Fibroblast of lung (primary cell): Measurements from ENCODE around the gene PIMREG. TPM values are rescaled to one million over a fixed set of nuclear protein-coding genes. Genes with fewer than 3 reads are reported as not detected.

Experiments used
- DNase-seq, 2 donors: peaks; one replicate each; pipeline versions ENCODE4 v3.0.0 to v3.0.0-alpha.2; 2010; ENCODE audit warnings: low read depth in 2 of 2
- H2AFZ ChIP-seq: 2 replicates; pipeline ENCODE4 v1.5.1; 2012; ENCODE audit warnings: low read length, control low read depth, inconsistent platforms
- H3K27ac ChIP-seq: 2 replicates; pipeline ENCODE4 v1.5.1; 2011; ENCODE audit warnings: low read length, control low read depth; ENCODE audit not compliant: insufficient read depth
- H3K27me3 ChIP-seq: 2 replicates; pipeline ENCODE4 v1.5.1; 2011; ENCODE audit warnings: mild to moderate bottlenecking, low read length; ENCODE audit not compliant: control insufficient read depth, insufficient read depth
- H3K36me3 ChIP-seq: 2 replicates; pipeline ENCODE4 v1.5.1; 2011; ENCODE audit warnings: low read length; ENCODE audit not compliant: control insufficient read depth, insufficient read depth
- H3K4me1 ChIP-seq: 2 replicates; pipeline ENCODE4 v1.5.1; 2011; ENCODE audit warnings: low read length; ENCODE audit not compliant: control insufficient read depth, insufficient read depth; ENCODE audit errors: extremely low read depth
- H3K4me2 ChIP-seq: 2 replicates; pipeline ENCODE4 v1.5.1; 2011; ENCODE audit warnings: low read length, control low read depth; ENCODE audit not compliant: insufficient read depth; ENCODE audit errors: extremely low read depth
- H3K4me3 ChIP-seq, 4 experiments: fragments of 200-600 bp in 1 of 4; sonication (generic) in 1 of 4; replicated peaks in 1 of 4; 2 replicates each; pipeline ENCODE4 v1.5.1; 2011 to 2016; ENCODE audit warnings: low read length in 4 of 4, low read depth in 3 of 4, mild to moderate bottlenecking in 3 of 4, control low read depth in 2 of 4, inconsistent platforms in 1 of 4, mixed read lengths in 1 of 4; ENCODE audit not compliant: insufficient read depth in 1 of 4; ENCODE audit errors: control extremely low read depth in 1 of 4
- H3K79me2 ChIP-seq: 2 replicates; pipeline ENCODE4 v1.5.1; 2012; ENCODE audit warnings: mild to moderate bottlenecking, low read length, inconsistent platforms; ENCODE audit not compliant: control insufficient read depth, insufficient read depth
- H3K9ac ChIP-seq: 2 replicates; pipeline ENCODE4 v1.5.1; 2011; ENCODE audit warnings: mild to moderate bottlenecking, low read length, control low read depth; ENCODE audit not compliant: insufficient read depth
- H3K9me3 ChIP-seq: 2 replicates; pipeline ENCODE4 v1.5.1; 2012; ENCODE audit warnings: low read depth, low read length; ENCODE audit not compliant: control insufficient read depth, insufficient read depth
- H4K20me1 ChIP-seq: 2 replicates; pipeline ENCODE4 v1.5.1; 2011; ENCODE audit warnings: low read length; ENCODE audit not compliant: control insufficient read depth, insufficient read depth; ENCODE audit errors: extremely low read depth
- CTCF ChIP-seq, 2 donors: IDR thresholded peaks in 1 of 2; conservative IDR thresholded peaks in 1 of 2; 1 replicate in 1 of 2; 2 replicates in 1 of 2; pipeline ENCODE4 v1.5.1; 2011 to 2012; ENCODE audit warnings: low read length in 2 of 2, control low read depth in 1 of 2, inconsistent platforms in 1 of 2, low read depth in 1 of 2, mild to moderate bottlenecking in 1 of 2
- EZH2 ChIP-seq: IDR thresholded peaks from 2 replicates; pipeline ENCODE4 v1.5.1; 2012; ENCODE audit warnings: low read length, control low read depth, mild to moderate bottlenecking; ENCODE audit errors: missing control alignments
- polyA plus RNA-seq, 2 donors: library from polyadenylated mRNA; depleted of rRNA in 1 of 2; stranded (reverse) in 1 of 2; unstranded in 1 of 2; fragments of >200 nt; gene quantifications; 2 replicates each; pipeline ENCODE4 v1.2.1, GENCODE V29; 2011 to 2012; ENCODE audit warnings: missing spikeins in 1 of 2
- total RNA-seq: library from RNA; depleted of rRNA; stranded (reverse); fragments of >200 nt; gene quantifications from 2 replicates; pipeline ENCODE4 v1.2.1, GENCODE V29; 2014

PIMREG gene
- total and polyA plus RNA-seq, 2 donors (not counting 1 experiment from before 2014, with no cell fraction given), result 6.5 to 10.6 TPM

GRCh38 chr17:6485646-6486412 lies 41.6 kb downstream of the PIMREG start:
- Histone ChIP-seq H2AFZ (no peak overlapping the region), H3K36me3 (no peaks in the 10 kb centered on the region), H3K9ac (no peak overlapping the region), H3K4me2 (no peak overlapping the region), H3K9me3 (no peaks in the 10 kb centered on the region), H3K79me2 (no peaks in the 10 kb centered on the region), H4K20me1 (no peaks in the 10 kb centered on the region), H3K27me3 (peaks cover 7% of the 10 kb centered on the region), H3K27ac (no peak overlapping the region), H3K4me1 (no peaks in the 10 kb centered on the region), H3K4me3 (no peak overlapping the region)
- no peak for TF ChIP-seq EZH2
- no peak for TF ChIP-seq CTCF (conservative IDR thresholded peaks at IDR 0.05 in 1 of 2, IDR thresholded peaks at IDR 0.05 in 1 of 2; ENCODE audit: low read depth in 1 of 2, low read length in 2 of 2)
- DNase-seq, result no peak

- Histone ChIP-seq H4K20me1 (no peaks in the 10 kb centered on the region), H3K4me3 (no peak overlapping the region), H3K79me2 (no peaks in the 10 kb centered on the region), H3K4me1 (no peaks in the 10 kb centered on the region), H3K36me3 (no peaks in the 10 kb centered on the region), H3K27ac (no peak overlapping the region), H3K9ac (no peak overlapping the region), H3K4me2 (no peak overlapping the region), H3K9me3 (no peaks in the 10 kb centered on the region), H3K27me3 (peaks cover 3% of the 10 kb centered on the region), H2AFZ (no peak overlapping the region)
- no peak for TF ChIP-seq CTCF (conservative IDR thresholded peaks at IDR 0.05 in 1 of 2, IDR thresholded peaks at IDR 0.05 in 1 of 2; ENCODE audit: low read depth in 1 of 2, low read length in 2 of 2)
- no peak for TF ChIP-seq EZH2
- no peak for DNase-seq
These were observed 43.2 kb downstream of the PIMREG start for GRCh38 chr17:6487251-6488007.

GRCh38 chr17:6488008-6488539 lies 43.8 kb downstream of the PIMREG start:
- no peak for DNase-seq
- TF ChIP-seq CTCF (conservative IDR thresholded peaks at IDR 0.05 in 1 of 2, IDR thresholded peaks at IDR 0.05 in 1 of 2; ENCODE audit: low read depth in 1 of 2, low read length in 2 of 2) (no peak), EZH2 (no peak)

More at GRCh38 chr17:6488008-6488539, 43.8 kb downstream of the PIMREG start:
- Histone ChIP-seq H3K36me3 (no peaks in the 10 kb centered on the region), H3K27me3 (peaks cover 3% of the 10 kb centered on the region), H3K9me3 (no peaks in the 10 kb centered on the region), H2AFZ (no peak overlapping the region), H3K4me3 (no peak overlapping the region), H3K9ac (no peak overlapping the region), H3K27ac (no peak overlapping the region), H3K4me1 (no peaks in the 10 kb centered on the region), H3K79me2 (no peaks in the 10 kb centered on the region), H4K20me1 (no peaks in the 10 kb centered on the region), H3K4me2 (no peak overlapping the region)
